ENCODE measurements around the gene PIGK. TPM values are rescaled to one million over a fixed set of nuclear protein-coding genes. Genes with fewer than 3 reads are reported as not detected.

PIGK gene
- total RNA-seq, 1 donor from 2014 or later: 20.5 TPM

DNA sequence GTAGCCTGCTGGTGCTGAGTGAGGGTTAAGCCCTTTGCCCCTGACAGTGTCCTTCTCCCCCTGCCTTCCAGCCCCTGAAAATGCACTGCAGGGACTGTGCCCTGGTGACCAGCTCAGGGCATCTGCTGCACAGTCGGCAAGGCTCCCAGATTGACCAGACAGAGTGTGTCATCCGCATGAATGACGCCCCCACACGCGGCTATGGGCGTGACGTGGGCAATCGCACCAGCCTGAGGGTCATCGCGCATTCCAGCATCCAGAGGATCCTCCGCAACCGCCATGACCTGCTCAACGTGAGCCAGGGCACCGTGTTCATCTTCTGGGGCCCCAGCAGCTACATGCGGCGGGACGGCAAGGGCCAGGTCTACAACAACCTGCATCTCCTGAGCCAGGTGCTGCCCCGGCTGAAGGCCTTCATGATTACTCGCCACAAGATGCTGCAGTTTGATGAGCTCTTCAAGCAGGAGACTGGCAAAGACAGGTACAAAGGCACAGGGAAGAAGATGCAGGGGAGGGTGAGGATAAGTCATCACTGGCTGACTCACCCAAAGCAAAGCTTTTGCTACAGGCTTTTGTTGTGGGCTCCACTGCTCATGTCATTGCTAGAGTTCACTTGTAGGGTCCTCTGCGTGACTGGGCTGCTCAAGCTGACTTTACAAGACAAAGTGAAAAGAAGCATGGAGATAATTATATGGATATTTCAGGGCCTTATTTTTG is 174.9 kb downstream of the PIGK start:
- no peak for DNase-seq (ENCODE audit: extremely low read depth, low read depth, low spot score)

GRCh38 chr1:77040826-77041225 is 178.4 kb downstream of the PIGK start:
- no peak for DNase-seq (ENCODE audit: extremely low read depth, low read depth, low spot score)

DNA sequence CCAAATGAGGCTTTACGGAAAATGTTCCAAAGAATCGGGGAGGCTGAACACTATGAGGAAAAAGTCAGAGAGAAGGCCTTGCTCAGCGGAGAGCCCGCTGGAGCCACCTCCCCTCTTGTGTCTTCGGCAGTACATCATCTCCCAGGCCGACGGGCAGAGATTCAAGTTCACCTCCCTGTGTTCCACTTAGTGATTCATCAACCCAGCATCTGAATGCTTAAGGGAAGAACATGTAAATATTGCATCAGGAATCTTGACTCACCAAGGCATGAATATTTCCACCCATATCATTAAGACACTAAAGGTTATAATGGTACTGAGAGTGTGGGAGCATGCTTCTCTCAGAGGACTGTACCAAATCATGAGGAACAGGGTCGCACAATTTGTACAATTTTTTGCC is 179.5 kb downstream of the PIGK start:
- no peak for DNase-seq (ENCODE audit: extremely low read depth, low read depth, low spot score)

- DNase-seq (ENCODE audit: extremely low read depth, low read depth, low spot score): no peak
These were observed 180.1 kb downstream of the PIGK start for GRCh38 chr1:77039111-77039510.

Other genes starting within 250 kb of the PIGK start
- 3.6 and 9.8 TPM in 2 replicates for gene AK5, start 62.6 kb upstream of the PIGK start, total RNA-seq